HPDE6-E6E7 (cell line): ENCODE results near the gene UBE2R2.
"Not testable (repeated sequence)": the region's sequence is repeated elsewhere in the genome, so short reads cannot be mapped to it uniquely, and the experiment has no call there.

ENCODE experiments used
- DNase-seq: peaks from one replicate; pipeline ENCODE4 v3.0.0; 2011; ENCODE audit warnings: missing footprints; ENCODE audit errors: extremely low spot score

UBE2R2 gene

GRCh38 chr9:33927694-33928093 lies 110.7 kb downstream of the UBE2R2 start:
- no peak for DNase-seq

- no peak for DNase-seq
Measured at GRCh38 chr9:33931326-33931725, 114.4 kb downstream of the UBE2R2 start.

GRCh38 chr9:33932078-33932807 lies 115.3 kb downstream of the UBE2R2 start:
- no peak for DNase-seq

- DNase-seq = no peak
Measured at GRCh38 chr9:33934188-33934878, 117.4 kb downstream of the UBE2R2 start.

GRCh38 chr9:33939924-33940874 lies 123.2 kb downstream of the UBE2R2 start:
- DNase-seq = no peak

GRCh38 chr9:33942471-33943083 lies 125.6 kb downstream of the UBE2R2 start:
- no peak for DNase-seq

GRCh38 chr9:33943389-33943788 lies 126.4 kb downstream of the UBE2R2 start:
- DNase-seq = no peak

GRCh38 chr9:33946779-33947535 lies 130.0 kb downstream of the UBE2R2 start:
- DNase-seq = no peak

GRCh38 chr9:33950371-33950770 lies 133.4 kb downstream of the UBE2R2 start:
- DNase-seq = no peak

- no peak for DNase-seq
Measured at GRCh38 chr9:33952066-33952465, 135.1 kb downstream of the UBE2R2 start.

- DNase-seq = no peak
Measured at GRCh38 chr9:33956544-33956943, 139.6 kb downstream of the UBE2R2 start.

- DNase-seq = no peak
Measured at GRCh38 chr9:33959725-33960124, 142.8 kb downstream of the UBE2R2 start.

- DNase-seq = not testable (repeated sequence)
Measured at GRCh38 chr9:33962468-33962867, 145.5 kb downstream of the UBE2R2 start.

- no peak for DNase-seq
Measured at GRCh38 chr9:33964086-33964768, 147.3 kb downstream of the UBE2R2 start.
